NOMO-1 treated with dmso at 0.1 percent for 144 hours (cell line): ENCODE results near the gene ARHGEF3.
"Not testable (repeated sequence)": the region's sequence is repeated elsewhere in the genome, so short reads cannot be mapped to it uniquely, and the experiment has no call there.

Experiments used
- DNase-seq: peaks from one replicate; lab custom pipeline; 2025; ENCODE audit not compliant: unreplicated experiment; lab: John Stamatoyannopoulos, UW

Gene ARHGEF3

GRCh38 chr3:56773986-56774385 is 27.8 kb downstream of the ARHGEF3 start:
- peak; percentile 40 for DNase-seq

- peak; percentile 70 for DNase-seq
Measured at GRCh38 chr3:56772952-56773938, 28.5 kb downstream of the ARHGEF3 start.

- DNase-seq: no peak
Measured at GRCh38 chr3:56771376-56771775, 30.4 kb downstream of the ARHGEF3 start.

- no peak for DNase-seq
Measured at GRCh38 chr3:56769116-56769707, 32.5 kb downstream of the ARHGEF3 start.

- no peak for DNase-seq
Measured at GRCh38 chr3:56764904-56765547, 36.7 kb downstream of the ARHGEF3 start.

- no peak for DNase-seq
Measured at GRCh38 chr3:56764184-56764583, 37.6 kb downstream of the ARHGEF3 start.

- DNase-seq: no peak
Measured at GRCh38 chr3:56763233-56763632, 38.5 kb downstream of the ARHGEF3 start.

- no peak for DNase-seq
Measured at GRCh38 chr3:56762718-56763117, 39.0 kb downstream of the ARHGEF3 start.

GRCh38 chr3:56761887-56762651 is 39.7 kb downstream of the ARHGEF3 start:
- no peak for DNase-seq

- no peak for DNase-seq
Measured at GRCh38 chr3:56761023-56761422, 40.7 kb downstream of the ARHGEF3 start.

GRCh38 chr3:56759532-56759931 is 42.2 kb downstream of the ARHGEF3 start:
- no peak for DNase-seq

- DNase-seq: peak; percentile 79
Measured at GRCh38 chr3:56758539-56758981, 43.2 kb downstream of the ARHGEF3 start.

GRCh38 chr3:56758042-56758441 is 43.7 kb downstream of the ARHGEF3 start:
- DNase-seq: not testable (repeated sequence)

GRCh38 chr3:56754741-56755417 is 46.9 kb downstream of the ARHGEF3 start:
- peak; percentile 17 for DNase-seq

- DNase-seq: peak; percentile 52
Measured at GRCh38 chr3:56753206-56753820, 48.4 kb downstream of the ARHGEF3 start.

- no peak for DNase-seq
Measured at GRCh38 chr3:56751056-56751707, 50.6 kb downstream of the ARHGEF3 start.

- DNase-seq: no peak
Measured at GRCh38 chr3:56748663-56749231, 53.0 kb downstream of the ARHGEF3 start.

GRCh38 chr3:56747150-56747549 is 54.6 kb downstream of the ARHGEF3 start:
- DNase-seq: no peak

- DNase-seq: no peak
Measured at GRCh38 chr3:56744016-56744415, 57.7 kb downstream of the ARHGEF3 start.
